ENCODE results near the gene NBDY.

- TF ChIP-seq POLR2A (IDR thresholded peaks at IDR 0.05; ENCODE audit: low read depth, low read length) (no peak), RAD21 (IDR thresholded peaks at IDR 0.05; ENCODE audit: low read length) (no peak), RCOR1 (IDR thresholded peaks at IDR 0.05; ENCODE audit: insufficient replicate concordance, low read length) (no peak), CTCF (conservative IDR thresholded peaks at IDR 0.05; ENCODE audit: low read depth, low read length) (no peak), NFE2L2 (IDR thresholded peaks at IDR 0.05; ENCODE audit: low read depth, low read length) (no peak), SMC3 (IDR thresholded peaks at IDR 0.05; ENCODE audit: low read depth, low read length) (no peak), RFX5 (IDR thresholded peaks at IDR 0.05; ENCODE audit: low read depth, low read length) (no peak), CHD1 (IDR thresholded peaks at IDR 0.05; ENCODE audit: low read depth, low read length) (no peak), CEBPB (IDR thresholded peaks at IDR 0.05; ENCODE audit: low read depth, low read length) (peak; percentile 66), MAFK (IDR thresholded peaks at IDR 0.05; ENCODE audit: low read depth, low read length) (no peak), FOS (IDR thresholded peaks at IDR 0.05; ENCODE audit: low read depth, low read length) (no peak), MXI1 (IDR thresholded peaks at IDR 0.05; ENCODE audit: borderline replicate concordance, low read depth, low read length) (no peak), USF2 (IDR thresholded peaks at IDR 0.05; ENCODE audit: low read depth, low read length) (no peak)
These were observed 84.3 kb downstream of the NBDY start for GRCh38 chrX:56813318-56813837.

All from IMR-90 (cell line).